Erythroblast (primary cell): ENCODE data around the gene PHF3.

Source experiments
- GATA1 ChIP-seq: IDR thresholded peaks from 2 replicates; pipeline ENCODE4 v1.6.1; 2011; ENCODE audit warnings: low read depth, mild to moderate bottlenecking, control low read depth, low read length, moderate library complexity
- POLR2A ChIP-seq: IDR thresholded peaks from 2 replicates; pipeline ENCODE4 v1.6.1; 2011; ENCODE audit warnings: mild to moderate bottlenecking, low read length

GRCh38 chr6:63734923-63735322 is 99.3 kb downstream of the PHF3 start:
- no peak for TF ChIP-seq POLR2A
- TF ChIP-seq GATA1: no peak
